DND-41 (cell line): Measurements from ENCODE around the gene ALDOC.
"Not testable (repeated sequence)": the region's sequence is repeated elsewhere in the genome, so short reads cannot be mapped to it uniquely, and the experiment has no call there.

Source experiments
- ATAC-seq: fragments of 200-7000 bp; cut with Tn5 transposase; 3 replicates; pipeline ENCODE4 v1.9.1; 2021; ENCODE audit warnings: low read depth; ENCODE audit not compliant: insufficient read depth
- DNase-seq: peaks from one replicate; pipeline ENCODE4 v3.0.0-alpha.2; 2020
- H2AFZ ChIP-seq: 2 replicates; pipeline ENCODE4 v1.6.0; 2012; ENCODE audit warnings: low read depth, low read length
- H3K27ac ChIP-seq: 2 replicates; pipeline ENCODE4 v1.5.1; 2012; ENCODE audit warnings: low read length, inconsistent platforms
- H3K27me3 ChIP-seq: fragments of 200-600 bp; sonication (generic); 2 replicates; pipeline ENCODE4 v1.6.0; 2012; ENCODE audit warnings: low read length, mild to moderate bottlenecking, inconsistent platforms; ENCODE audit not compliant: insufficient read depth, poor library complexity
- H3K36me3 ChIP-seq: 2 replicates; pipeline ENCODE4 v1.5.1; 2012; ENCODE audit warnings: low read length, inconsistent platforms; ENCODE audit not compliant: insufficient read depth
- H3K4me1 ChIP-seq: 2 replicates; pipeline ENCODE4 v1.5.1; 2012; ENCODE audit warnings: mild to moderate bottlenecking, low read length; ENCODE audit not compliant: insufficient read depth
- H3K4me2 ChIP-seq: 2 replicates; pipeline ENCODE4 v1.6.0; 2012; ENCODE audit warnings: mild to moderate bottlenecking, moderate library complexity, low read length, inconsistent platforms; ENCODE audit not compliant: insufficient read depth
- H3K4me3 ChIP-seq, 2 experiments: fragments of 200-600 bp in 1 of 2; shearing (Covaris generic) in 1 of 2; 2 replicates each; pipeline ENCODE4 v1.5.1; 2012 to 2016; ENCODE audit warnings: inconsistent platforms in 2 of 2, low read length in 2 of 2, mild to moderate bottlenecking in 2 of 2, low read depth in 1 of 2, moderate library complexity in 1 of 2
- H3K79me2 ChIP-seq: 2 replicates; pipeline ENCODE4 v1.6.0; 2012; ENCODE audit warnings: low read length, inconsistent platforms; ENCODE audit not compliant: insufficient read depth
- H3K9ac ChIP-seq: 2 replicates; pipeline ENCODE4 v1.6.0; 2012; ENCODE audit warnings: low read depth, mild to moderate bottlenecking, inconsistent platforms, low read length, moderate library complexity
- H3K9me3 ChIP-seq: 2 replicates; pipeline ENCODE4 v1.5.1; 2012; ENCODE audit warnings: low read length, moderate library complexity, mild to moderate bottlenecking, inconsistent platforms; ENCODE audit not compliant: insufficient read depth, severe bottlenecking
- H4K20me1 ChIP-seq: 2 replicates; pipeline ENCODE4 v1.6.0; 2012; ENCODE audit warnings: low read length; ENCODE audit not compliant: insufficient read depth
- EZH2 ChIP-seq: IDR thresholded peaks from 3 replicates; pipeline ENCODE4 v1.6.1; 2012; ENCODE audit warnings: borderline replicate concordance, low read depth, mild to moderate bottlenecking, moderate library complexity, low read length, inconsistent platforms; ENCODE audit not compliant: severe bottlenecking
- TF ChIP-seq, protein P1 (sequence below): IDR thresholded peaks from 2 replicates; pipeline ENCODE4 v1.5.1; 2012; ENCODE audit warnings: borderline replicate concordance, low read length, moderate library complexity, mild to moderate bottlenecking; ENCODE audit not compliant: poor library complexity, severe bottlenecking; ENCODE audit errors: extremely low read depth

Gene ALDOC

DNA sequence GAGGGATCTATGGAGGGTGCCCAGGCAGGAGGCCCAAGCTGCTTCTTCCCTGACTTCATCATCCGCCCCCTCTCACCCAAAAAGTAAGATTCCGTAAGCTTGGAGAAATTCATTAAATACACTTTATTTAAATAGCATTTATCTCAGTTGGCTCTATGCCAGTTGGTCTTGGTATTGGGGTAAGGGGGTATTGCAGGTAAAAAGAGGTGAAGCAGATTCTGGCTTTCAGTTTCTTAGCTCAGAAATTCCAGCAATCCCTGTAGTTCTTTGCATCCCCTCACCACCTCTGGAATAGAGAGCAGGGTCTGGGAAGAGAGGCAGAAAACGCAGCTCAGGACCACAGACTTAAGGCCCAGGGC, 750 bp upstream of the ALDOC start:
- Histone ChIP-seq H4K20me1 (no peaks in the 10 kb centered on the region), H3K4me1 (peaks cover 5% of the 10 kb centered on the region), H3K36me3 (peaks cover 64% of the 10 kb centered on the region), H3K4me3 (no peak overlapping the region), H3K9ac (no peak overlapping the region), H3K79me2 (no peaks in the 10 kb centered on the region), H2AFZ (no peak overlapping the region), H3K4me2 (no peak overlapping the region), H3K27me3 (no peaks in the 10 kb centered on the region), H3K9me3 (no peaks in the 10 kb centered on the region), H3K27ac (no peak overlapping the region)
- no peak for ATAC-seq
- DNase-seq = no peak
- TF ChIP-seq EZH2 = no peak
- TF ChIP-seq, protein P1, sequence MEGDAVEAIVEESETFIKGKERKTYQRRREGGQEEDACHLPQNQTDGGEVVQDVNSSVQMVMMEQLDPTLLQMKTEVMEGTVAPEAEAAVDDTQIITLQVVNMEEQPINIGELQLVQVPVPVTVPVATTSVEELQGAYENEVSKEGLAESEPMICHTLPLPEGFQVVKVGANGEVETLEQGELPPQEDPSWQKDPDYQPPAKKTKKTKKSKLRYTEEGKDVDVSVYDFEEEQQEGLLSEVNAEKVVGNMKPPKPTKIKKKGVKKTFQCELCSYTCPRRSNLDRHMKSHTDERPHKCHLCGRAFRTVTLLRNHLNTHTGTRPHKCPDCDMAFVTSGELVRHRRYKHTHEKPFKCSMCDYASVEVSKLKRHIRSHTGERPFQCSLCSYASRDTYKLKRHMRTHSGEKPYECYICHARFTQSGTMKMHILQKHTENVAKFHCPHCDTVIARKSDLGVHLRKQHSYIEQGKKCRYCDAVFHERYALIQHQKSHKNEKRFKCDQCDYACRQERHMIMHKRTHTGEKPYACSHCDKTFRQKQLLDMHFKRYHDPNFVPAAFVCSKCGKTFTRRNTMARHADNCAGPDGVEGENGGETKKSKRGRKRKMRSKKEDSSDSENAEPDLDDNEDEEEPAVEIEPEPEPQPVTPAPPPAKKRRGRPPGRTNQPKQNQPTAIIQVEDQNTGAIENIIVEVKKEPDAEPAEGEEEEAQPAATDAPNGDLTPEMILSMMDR = no peak

DNA sequence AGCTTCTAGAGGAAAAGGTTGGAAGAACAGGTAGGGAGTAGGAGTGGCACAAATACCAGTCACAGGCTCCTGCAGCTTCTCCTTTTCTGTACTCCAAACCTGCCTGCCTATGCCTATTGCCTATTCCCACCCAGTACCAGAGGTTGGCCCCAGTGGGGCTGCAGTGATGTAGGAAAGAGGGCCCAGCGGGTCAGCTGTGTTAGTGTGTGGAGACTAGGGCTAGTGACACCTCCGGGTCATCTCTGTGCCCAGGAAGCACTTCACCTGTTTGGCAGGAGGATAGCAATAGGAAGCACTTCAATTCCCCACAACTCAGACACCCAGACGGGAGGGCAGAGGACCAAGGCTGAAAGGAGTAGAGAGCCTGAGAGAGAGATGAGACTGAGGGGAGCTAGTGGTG, 679 bp downstream of the ALDOC start:
- not testable (repeated sequence) for H3K4me2 ChIP-seq, H3K9me3 ChIP-seq, H3K79me2 ChIP-seq, H2AFZ ChIP-seq, H3K27ac ChIP-seq, ATAC-seq, H3K9ac ChIP-seq, H3K27me3 ChIP-seq, H4K20me1 ChIP-seq, H3K4me3 ChIP-seq, DNase-seq
- H3K4me1 ChIP-seq = peaks cover 13% of the 10 kb centered on the region
- peaks cover 53% of the 10 kb centered on the region for H3K36me3 ChIP-seq

DNA sequence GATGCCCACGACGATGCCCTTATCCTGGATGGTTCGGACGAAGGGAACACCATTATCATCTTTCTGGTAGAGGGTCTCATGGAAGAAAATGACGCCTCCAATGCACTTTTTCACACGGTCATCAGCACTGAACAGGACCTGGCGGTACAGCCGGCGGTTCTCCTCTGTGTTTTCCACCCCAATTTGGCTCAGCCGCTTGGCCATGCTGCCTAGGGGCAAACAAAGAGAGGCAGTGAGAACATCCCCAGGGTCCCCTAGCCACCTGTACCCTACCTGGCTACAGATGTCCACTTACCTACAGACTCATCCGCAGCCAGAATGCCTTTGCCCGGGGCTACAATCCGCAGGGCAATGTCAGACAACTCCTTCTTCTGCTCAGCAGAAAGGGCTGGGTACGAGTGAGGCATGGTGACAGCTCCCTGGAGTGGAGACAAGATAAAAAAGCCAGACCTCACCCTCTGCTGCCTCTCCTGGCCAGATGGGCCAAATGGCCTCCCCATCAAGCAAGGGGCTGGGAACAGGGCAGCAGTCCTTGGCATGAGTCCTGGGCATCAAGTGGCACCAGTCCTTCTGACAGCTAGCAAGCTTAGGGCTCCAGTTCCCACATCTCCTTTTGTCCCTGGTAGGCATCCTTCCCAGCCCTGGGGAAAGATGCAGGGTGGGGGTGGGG, 1.4 kb downstream of the ALDOC start:
- H3K4me3 ChIP-seq = no peak overlapping the region
- no peaks in the 10 kb centered on the region; the same call in 1 of the 2 replicates for H4K20me1 ChIP-seq
- no peaks in the 10 kb centered on the region for H3K9me3 ChIP-seq
- no peak overlapping the region for H2AFZ ChIP-seq
- TF ChIP-seq, protein P1 = peak; percentile 10
- TF ChIP-seq EZH2 = no peak
- no peak overlapping the region for H3K9ac ChIP-seq
- peaks cover 16% of the 10 kb centered on the region for H3K79me2 ChIP-seq
- no peak overlapping the region for H3K27ac ChIP-seq
- DNase-seq (no peak), ATAC-seq (no peak)
- H3K4me1 ChIP-seq = peaks cover 20% of the 10 kb centered on the region
- H3K36me3 ChIP-seq = peaks cover 46% of the 10 kb centered on the region
- no peaks in the 10 kb centered on the region for H3K27me3 ChIP-seq
- no peak overlapping the region for H3K4me2 ChIP-seq

DNA sequence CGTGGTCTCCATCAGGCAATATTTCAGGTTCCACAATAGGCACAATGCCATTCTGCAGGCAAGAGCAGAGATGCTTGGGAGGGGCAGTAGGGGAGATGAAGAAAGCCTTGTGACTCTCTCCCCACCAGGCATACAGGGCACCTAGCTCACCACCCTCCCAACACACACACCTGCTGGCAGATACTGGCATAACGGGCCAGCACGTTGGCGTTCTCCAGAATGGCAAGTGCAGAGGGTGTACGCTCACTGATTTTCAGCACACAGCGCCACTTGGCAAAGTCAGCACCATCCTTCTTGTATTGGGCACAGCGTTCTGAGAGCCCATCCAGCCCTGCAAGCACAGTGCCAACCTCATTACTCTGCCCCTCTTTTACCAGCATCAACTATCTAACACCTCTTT, 2.2 kb downstream of the ALDOC start:
- no peak overlapping the region for H3K27ac ChIP-seq
- no peak overlapping the region for H2AFZ ChIP-seq
- peaks cover 28% of the 10 kb centered on the region for H3K4me1 ChIP-seq
- H3K79me2 ChIP-seq = peaks cover 23% of the 10 kb centered on the region
- no peaks in the 10 kb centered on the region for H3K27me3 ChIP-seq
- no peaks in the 10 kb centered on the region; the same call in 1 of the 2 replicates for H4K20me1 ChIP-seq
- H3K9ac ChIP-seq = no peak overlapping the region
- ATAC-seq = no peak
- H3K4me3 ChIP-seq = no peak overlapping the region
- peaks cover 38% of the 10 kb centered on the region for H3K36me3 ChIP-seq
- no peaks in the 10 kb centered on the region for H3K9me3 ChIP-seq
- no peak for DNase-seq
- H3K4me2 ChIP-seq = no peak overlapping the region
- no peak for TF ChIP-seq EZH2
- TF ChIP-seq, protein P1 = peak; percentile 43
